GM19455 (cell line): Measurements from ENCODE around the gene F2RL2.

ENCODE experiments used
- ATAC-seq: cut with Tn5 transposase; IDR thresholded peaks from one replicate; pipeline ENCODE4 v1.9.1; 2021; ENCODE audit not compliant: unreplicated experiment

The F2RL2 gene, protein sequence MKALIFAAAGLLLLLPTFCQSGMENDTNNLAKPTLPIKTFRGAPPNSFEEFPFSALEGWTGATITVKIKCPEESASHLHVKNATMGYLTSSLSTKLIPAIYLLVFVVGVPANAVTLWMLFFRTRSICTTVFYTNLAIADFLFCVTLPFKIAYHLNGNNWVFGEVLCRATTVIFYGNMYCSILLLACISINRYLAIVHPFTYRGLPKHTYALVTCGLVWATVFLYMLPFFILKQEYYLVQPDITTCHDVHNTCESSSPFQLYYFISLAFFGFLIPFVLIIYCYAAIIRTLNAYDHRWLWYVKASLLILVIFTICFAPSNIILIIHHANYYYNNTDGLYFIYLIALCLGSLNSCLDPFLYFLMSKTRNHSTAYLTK

DNA sequence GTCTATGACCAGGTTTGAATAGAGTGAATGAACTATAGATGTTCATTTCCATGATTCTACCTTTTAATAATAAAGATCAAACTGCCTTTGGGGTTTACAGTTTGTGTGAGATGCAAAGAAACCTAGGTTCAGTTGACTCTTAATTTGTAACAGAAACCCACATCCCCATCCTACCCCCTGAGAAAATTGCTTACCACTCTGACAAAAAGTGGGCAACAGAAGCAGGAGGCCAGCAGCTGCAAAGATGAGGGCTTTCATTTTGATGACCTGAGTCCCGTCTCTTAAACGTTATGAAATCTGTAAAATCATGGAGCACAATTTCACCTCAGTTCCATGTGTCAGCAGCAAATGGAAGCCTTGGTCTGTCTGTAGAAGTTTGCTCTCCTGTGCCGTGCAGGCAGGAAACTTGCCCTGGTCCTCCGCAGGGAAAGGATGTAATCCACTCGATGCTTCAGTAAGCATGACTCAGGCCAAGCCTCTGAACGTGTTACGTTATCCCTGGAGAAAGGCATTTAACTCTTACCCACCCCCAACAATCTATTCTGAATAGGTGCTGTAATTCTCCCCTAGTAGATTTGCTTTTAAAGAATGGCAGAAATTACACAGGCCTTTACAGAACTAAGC is at the start of gene F2RL2:
Gene F2RL2 (minus strand): TSS at position 431 of the 624 bp plus-strand sequence. CDS start 173 bp downstream, at position 258.
- no peak for ATAC-seq

DNA sequence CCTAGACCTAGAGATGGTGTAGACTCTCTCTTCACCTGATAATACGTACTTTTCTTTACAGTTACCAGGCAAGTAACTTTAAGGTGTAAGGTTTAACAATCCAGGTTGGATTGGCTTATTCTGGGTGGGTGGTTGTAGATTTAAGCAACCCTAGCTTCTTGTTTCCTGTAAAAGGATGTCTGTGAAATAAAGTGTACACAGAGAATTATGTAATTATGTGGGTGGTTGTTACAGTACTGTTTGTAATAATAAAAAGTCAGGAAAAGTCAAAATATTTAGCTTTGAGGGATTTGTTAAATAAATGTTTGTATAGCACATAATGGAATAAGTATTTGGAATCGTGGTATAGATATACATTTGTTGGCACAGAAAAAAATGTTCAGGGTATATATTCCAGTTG is 49.0 kb upstream of the F2RL2 start:
- no peak for ATAC-seq

DNA sequence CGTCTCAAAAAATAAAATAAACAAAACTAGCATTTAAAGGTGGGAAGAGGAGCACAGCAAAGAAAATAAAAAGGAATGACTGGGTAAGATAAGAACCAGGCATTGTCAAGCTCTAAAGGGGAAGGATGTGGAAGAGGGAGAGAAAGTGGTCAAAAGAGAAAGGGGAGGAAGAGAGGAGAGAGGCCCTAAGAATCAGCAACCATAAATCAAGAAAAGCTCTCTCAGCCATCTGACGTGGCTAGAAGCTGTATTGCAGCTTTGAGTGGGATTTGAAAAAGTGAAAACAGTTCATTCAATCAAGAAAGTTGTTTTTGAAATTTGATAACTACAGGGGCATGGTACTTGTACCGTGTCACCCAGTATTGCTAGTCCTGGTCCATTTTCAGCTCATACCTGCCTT is 47.3 kb upstream of the F2RL2 start:
- ATAC-seq = no peak

DNA sequence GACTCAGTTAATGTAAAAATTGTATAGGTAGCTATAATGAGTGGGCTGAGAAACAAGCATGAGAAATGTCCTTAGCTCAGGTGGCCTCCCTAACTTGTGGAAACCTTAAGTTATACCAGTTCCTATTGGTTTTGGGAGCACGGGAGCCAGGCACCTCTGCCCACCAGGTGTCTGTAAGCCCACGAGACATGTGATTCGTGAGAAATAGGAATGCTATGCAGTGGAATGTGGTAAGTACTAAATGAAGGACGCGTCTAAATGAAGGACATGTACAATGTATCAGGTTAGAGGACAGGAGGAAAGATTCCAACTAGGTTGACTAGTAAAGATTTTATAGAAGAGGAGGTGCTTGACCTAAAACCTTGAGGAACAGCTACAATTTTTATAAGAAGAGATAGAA is 46.0 kb upstream of the F2RL2 start:
- no peak for ATAC-seq

DNA sequence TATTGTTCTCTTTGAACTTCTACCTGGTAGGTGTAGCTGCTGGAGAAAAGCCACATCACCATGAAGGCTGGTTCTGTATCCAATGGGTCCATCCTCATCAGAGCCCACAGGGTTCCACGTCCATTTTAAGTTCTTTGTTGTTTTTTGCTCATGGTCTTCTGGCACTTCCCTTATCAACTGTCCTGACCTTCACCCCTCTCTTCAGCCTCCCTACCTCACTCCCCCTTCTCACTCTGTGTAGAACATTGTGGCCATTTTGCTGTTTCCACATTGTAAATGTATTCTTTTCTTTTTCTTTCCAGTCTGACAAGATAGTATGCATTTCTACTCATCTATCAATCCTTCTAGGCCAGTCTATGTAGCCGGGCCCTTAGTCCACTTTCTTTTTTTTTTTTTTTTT is 44.3 kb upstream of the F2RL2 start:
- no peak for ATAC-seq

DNA sequence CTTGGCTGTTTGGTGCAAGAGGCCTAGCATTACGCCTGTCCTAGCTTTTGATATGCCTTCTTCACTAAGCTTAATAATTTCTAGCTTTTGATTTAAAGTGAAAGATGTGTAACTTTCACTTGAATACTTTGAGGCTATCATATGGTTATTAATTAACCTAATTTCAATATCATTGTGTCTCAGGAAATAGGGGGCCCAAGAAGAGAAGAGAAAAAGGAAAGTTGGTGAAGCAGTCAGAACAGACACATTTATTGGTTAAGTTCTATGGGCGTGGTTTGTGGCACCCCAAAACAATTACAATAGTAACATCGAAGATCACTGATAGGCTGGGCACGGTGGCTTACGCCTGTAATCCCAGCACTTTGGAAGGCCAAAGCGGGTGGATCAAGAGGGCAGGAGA is 40.9 kb upstream of the F2RL2 start:
- no peak for ATAC-seq

DNA sequence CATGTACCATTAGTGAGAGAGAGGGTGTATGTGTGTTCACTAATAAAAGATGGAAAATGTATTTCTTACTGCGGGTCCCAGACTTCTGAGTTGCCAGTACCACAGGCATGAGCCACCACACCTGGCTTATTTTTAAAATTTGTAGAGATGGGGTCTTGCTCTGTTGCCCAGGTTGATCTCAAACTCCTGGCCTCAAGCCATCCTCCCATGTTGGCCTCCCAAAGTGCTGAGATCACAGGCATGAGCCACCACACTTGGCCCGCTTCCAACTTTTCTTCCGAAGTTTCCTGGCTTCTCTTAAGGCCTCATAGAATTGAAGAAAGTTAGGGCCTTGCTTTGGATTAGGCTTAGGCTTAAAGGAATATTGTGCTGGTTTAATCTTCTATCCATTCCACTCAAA is 40.4 kb upstream of the F2RL2 start:
- ATAC-seq = no peak

DNA sequence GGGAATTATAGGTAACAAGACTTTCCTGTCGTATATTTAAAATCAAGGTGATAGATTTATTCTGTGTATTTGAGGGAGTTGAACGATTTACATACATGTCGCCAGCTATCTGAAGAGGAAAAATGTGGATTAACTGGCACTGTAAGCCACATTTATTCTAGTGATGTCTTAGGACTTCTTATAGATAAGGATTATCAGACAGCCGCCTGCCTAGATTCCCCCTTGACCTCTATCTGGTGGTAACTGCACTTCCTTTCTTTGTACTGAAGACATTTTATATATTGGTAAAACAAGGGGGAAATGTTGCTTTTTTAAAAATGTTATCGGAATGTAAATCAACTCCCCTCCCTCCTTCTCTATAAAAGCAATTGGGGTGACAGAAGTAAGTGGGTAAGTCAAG is 39.3 kb upstream of the F2RL2 start:
- no peak for ATAC-seq

DNA sequence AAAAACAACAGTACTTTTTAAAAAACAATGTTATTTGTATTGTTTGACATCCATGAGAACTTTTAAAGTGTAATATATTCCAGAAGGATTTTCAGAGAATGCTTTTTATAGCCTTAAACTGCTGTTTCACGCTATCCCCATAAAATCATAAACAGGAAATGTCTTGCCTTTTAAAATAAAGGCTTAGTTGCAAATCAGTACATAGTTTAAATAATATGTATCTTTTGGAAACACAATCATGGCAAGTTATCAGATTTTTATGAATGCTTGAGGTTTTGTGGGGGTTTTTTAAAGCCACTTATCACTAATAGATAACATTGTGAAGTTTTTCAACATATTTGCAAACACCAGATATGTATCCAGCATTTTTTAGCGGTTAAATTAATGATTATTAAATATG is 37.2 kb upstream of the F2RL2 start:
- no peak for ATAC-seq

DNA sequence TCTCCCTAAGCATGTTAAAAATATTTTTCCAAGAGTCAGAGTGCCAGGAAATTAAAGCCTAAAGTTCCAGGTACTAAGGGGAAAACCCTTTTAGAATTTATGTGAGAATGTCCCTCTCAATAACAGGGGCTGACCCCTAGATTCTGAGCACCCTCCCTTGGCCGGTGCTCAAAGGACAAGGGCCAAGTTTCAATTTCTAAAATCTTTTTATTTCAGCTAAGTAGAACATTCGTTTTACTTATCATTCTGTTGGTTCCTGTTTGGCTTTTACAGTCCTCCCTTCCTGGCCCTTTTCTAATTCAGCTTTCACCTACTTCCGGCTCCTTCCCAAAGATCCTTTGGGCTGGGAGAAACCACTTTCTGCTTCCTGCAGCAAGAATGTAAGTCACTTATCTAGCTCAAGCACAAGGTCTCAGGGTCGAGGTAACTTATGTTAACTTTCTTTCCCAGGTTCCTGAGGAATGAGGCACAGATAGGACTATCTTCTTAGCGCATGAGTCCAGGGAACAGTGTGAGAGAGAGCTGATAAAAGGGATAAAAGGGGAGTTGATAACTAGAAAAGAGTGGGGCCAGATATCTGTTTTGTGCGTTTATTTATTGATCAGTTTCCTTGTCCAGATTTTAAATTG is 34.6 kb upstream of the F2RL2 start:
- ATAC-seq = no peak

DNA sequence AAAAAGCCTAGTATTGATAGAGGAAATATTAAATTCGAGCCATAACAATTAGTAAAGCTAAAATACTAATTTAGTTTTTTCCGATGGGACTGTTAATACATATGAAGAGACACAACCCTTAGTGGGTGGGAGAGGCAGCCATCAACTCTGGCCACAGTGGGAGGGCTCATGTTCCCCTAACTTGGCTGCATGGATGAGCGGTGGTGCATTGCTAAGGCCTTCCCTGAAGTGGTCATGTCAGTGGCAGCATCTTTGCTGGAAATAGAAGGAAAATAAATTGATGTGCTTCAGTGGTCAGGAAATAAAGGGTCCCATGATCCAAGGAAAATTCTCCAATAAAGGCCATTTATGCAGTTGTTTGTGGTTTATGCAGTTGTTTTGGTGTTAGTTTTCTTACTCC is 33.9 kb upstream of the F2RL2 start:
- no peak for ATAC-seq

DNA sequence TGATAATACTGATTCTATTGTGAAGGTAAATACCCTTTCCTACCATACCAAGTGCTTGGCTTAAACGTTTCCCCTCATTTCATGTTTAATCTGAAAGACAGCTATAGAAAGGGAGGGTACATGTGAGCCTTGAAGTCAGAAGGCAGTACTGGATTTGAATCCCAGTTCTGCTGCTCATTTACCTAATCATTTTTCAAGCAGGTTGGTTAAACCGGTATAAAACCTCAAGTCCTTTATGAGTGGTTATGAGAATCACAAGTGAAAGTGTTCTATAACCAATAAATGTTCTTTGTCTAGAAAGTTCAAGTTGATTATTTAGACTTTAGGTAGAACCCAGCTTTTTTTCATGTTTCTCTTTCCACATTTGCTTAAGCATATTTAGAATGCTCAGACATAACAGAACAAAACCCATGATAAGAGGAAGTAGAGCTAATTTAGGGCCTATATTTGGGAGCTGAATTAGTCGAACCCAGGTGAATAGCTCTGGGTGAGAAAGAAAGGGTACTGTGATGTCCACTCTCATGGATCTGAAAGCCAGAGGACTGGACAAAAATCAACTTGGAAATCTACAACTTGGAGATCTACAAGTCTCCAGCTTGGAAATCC is 29.7 kb upstream of the F2RL2 start:
- no peak for ATAC-seq

DNA sequence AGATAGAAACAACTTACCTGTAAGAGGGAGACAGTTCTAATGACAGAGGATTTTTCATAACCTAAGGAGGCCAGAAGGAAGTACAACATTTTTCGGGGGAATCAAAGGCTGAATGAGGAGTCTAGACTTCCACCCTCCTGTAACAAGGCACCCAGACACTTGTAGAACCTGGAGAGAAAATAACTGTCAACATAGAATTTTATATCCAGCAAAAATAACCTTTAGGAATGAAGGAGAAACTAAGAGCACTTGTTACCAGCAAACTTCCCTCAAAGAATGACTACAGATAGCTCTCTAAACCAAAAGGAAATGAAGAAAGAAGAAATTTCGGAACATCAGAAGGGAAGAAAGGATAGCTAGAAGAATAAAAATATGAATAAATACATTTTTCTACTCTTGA is 25.9 kb upstream of the F2RL2 start:
- ATAC-seq = no peak

DNA sequence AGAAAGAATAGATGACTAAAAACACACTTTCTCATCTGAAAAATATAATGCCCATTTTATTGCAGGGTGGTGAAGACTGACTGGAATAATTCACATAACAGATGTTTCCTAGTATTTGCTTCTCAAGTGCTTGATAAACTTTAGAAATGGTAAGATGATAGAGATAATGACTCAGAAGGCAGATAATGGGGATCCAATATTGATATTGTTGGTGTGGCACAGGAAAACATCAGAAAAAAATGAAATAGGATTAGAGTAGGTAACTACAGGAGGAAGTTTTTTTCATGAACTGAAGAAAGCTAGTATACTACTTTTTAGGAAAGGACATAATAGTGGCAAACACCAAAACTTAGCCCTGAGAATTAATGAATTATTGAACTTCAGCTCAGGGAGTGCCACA is 20.2 kb upstream of the F2RL2 start:
- ATAC-seq = no peak

DNA sequence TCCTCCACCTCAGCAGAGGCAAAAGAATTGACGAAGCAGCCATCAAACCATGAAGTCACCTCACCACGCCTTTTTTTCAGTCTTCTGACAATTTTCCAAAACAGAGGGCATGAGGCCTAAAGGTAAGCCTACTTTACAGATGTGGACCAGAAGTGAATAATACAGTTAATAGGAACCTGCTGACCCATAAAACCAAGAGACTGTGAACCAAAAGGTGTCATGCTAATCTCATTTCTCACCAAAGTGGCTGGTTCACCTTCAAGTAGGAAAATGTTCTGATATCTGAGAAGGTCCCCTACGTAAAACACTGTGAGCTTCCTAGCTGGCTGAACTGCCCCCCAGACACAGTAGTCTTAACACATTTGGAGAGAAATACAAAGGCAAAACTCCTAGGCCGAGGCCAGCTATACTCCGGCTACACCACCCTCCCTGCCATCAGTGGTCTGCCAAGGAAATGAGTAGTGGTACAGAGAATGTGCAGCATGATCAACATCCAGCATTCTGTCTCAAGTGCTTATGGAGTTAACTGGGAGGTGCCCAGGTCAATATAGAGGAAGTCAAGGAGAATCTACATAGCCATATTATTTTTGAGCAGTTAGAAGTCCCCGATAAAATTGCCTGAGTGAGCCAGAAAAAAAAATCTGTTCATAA is 19.3 kb upstream of the F2RL2 start:
- no peak for ATAC-seq

DNA sequence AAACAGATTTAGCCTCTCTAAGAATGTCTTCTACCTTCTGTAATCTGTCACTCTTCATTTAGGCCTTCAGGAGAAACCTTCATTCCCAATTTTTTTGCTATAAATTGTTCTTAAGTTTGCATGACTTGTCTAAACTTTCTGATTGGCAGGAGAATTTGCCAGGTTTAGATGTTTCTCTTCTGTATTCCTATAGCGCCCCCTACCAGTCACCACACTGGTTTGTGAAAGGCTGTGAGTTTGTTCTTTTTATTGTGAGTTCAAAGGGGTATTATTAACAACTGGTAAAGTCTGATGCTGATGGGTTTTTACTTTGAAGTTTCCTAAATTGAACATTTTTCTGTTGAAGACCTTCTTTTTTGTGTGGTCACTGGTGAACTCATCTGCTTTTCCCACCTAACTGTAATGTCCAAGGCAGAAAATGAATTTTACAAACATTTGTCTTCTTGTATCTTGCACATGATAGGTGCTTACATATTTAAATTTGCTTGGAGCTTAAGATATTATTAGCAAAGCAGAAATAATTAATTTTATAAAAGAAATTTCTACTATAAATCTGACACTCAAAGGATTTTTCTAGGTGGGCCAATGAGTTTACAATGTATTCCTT is 18.4 kb upstream of the F2RL2 start:
- no peak for ATAC-seq

DNA sequence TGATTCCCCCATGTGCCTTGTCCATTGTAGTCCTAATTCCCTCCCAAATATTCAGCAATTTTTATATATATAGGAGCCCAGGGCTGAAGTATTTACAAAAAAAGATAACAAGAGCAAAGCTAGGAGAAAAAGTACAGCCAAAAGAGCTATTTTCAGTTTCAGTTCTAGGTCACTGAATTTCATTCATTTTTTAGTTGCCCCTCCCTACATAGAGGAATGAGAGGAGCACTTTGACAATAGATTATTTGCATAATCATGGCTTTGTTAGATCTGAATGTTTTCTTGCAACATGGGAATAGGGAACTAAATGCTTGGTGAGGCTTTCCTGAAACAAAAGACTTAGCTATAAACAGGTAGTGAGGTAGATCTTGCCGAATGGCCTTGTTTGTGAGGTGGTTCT is 15.3 kb upstream of the F2RL2 start:
- ATAC-seq = no peak

DNA sequence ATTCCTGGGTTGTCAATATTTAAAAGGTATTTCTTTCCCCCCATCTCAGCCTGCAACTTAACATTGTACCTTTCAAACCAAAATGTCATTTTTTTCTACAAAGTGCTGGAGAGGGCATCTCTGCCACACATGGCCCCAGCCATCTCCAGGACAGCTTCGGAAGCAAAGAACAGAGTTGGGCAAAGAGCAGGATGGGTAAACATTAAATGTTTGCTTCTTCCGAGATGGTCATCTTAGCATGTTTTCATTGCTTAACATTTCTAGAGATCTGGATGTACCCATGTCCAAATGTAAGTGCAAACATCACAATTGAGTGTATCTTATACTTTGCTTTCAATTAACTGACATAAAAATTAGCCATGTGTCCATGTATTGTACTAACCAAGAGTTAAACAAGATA is 14.3 kb upstream of the F2RL2 start:
- no peak for ATAC-seq

DNA sequence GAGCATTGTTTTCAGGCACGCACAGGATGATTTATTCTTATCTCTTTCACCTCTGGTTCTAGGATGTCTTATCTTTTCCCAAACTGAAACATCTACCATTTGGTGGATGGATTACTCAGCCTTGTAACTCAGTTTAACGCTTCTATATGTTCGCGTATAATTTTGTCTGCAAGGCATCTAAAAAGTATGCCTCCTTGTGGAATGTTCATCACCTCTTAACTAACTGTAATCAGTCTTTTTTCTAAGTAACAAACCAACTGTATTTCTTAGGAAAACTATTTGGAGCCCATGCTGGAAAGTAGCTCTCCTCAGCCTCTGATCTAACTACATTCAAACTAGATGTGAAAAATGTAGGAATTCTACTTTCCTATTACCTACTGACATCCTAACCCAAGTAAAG is 11.5 kb upstream of the F2RL2 start:
- no peak for ATAC-seq

DNA sequence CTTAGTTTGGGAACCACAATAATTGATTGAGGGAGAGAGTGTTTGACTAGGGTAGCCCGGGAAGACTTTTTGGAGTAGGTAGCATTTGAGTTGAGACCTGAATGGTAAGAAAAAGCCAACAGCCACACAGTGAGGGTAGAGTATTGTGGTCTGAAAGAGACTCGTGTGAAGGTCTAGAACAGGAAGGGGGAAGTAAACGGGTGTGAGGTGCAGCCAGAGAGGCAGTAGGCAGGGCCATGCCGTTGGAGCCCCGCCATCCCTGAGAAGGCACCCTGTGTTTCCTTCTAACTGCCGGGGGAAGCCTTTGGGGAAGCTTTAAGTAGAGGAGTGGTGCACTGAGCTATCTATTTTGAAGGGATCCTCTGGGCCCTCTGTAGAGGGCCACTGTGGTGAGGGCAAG is 3.5 kb upstream of the F2RL2 start:
- no peak for ATAC-seq
